Adrenal gland (tissue), 12 donors: Measurements from ENCODE around the gene CAPN8. TPM values are rescaled to one million over a fixed set of nuclear protein-coding genes. Genes with fewer than 3 reads are reported as not detected.

ENCODE experiments used
- DNase-seq, 7 donors: peaks; one replicate each; pipeline ENCODE4 v3.0.0-alpha.2; 2019 to 2020
- H3K27ac ChIP-seq, 5 donors: fragments of 200-600 bp; sonication (generic) in 4 of 5; 1 replicate in 3 of 5; 2 replicates in 2 of 5; pipeline versions ENCODE4 v1.5.1 to v1.8.0; 2016 to 2020; ENCODE audit warnings: mild to moderate bottlenecking in 1 of 5
- H3K27me3 ChIP-seq: fragments of 200-600 bp; 2 replicates; pipeline ENCODE4 v1.8.0; 2021
- H3K36me3 ChIP-seq, 2 donors: fragments of 200-600 bp; replicated peaks in 1 of 2; 1 replicate in 1 of 2; 2 replicates in 1 of 2; pipeline versions ENCODE4 v1.5.1 to v1.8.0; 2018 to 2022
- H3K4me1 ChIP-seq, 2 donors: fragments of 200-600 bp; replicated peaks in 1 of 2; 1 replicate in 1 of 2; 2 replicates in 1 of 2; pipeline versions ENCODE4 v1.5.1 to v1.8.0; 2018 to 2021
- H3K4me3 ChIP-seq, 4 donors: fragments of 200-600 bp; sonication (generic) in 3 of 4; one replicate each; pipeline ENCODE4 v1.5.1; 2016 to 2018
- H3K9me3 ChIP-seq, 3 donors: fragments of 200-600 bp; sonication (generic) in 1 of 3; replicated peaks in 1 of 3; 1 replicate in 2 of 3; 2 replicates in 1 of 3; pipeline versions ENCODE4 v1.5.1 to v1.8.0; 2016 to 2021
- CTCF ChIP-seq, 6 experiments: fragments of 450-650 bp in 4 of 6; fragments of 200-600 bp in 2 of 6; sonication (generic) in 1 of 6; IDR thresholded peaks; 1 replicate in 5 of 6; 2 replicates in 1 of 6; pipeline versions ENCODE4 v1.5.1 to v1.8.0; 2016 to 2021; ENCODE audit warnings: antibody characterized with exemption in 6 of 6, mild to moderate bottlenecking in 2 of 6, moderate library complexity in 1 of 6
- POLR2A ChIP-seq, 2 donors: fragments of 450-650 bp; IDR thresholded peaks; one replicate each; pipeline ENCODE4 v1.6.1; 2017; ENCODE audit warnings: antibody characterized with exemption in 2 of 2, mild to moderate bottlenecking in 2 of 2, moderate library complexity in 1 of 2
- WGBS, 4 donors: extraction: QIAGEN DNeasy Blood & Tissue Kit in 2 of 4; methylation state at CpG; one replicate each; pipeline versions ENCODE4 v1.1.5 to v1.1.7; 2013 to 2017; 5-methylcytosine and 5-hydroxymethylcytosine counted together
- intact Hi-C, 2 donors: fragments of 100-400 bp; cut with DNase I; formaldehyde crosslinking; loops; one replicate each; pipeline versions ENCODE4 v1.14.1 to v1.15.0; 2022 to 2023
- polyA plus RNA-seq, 3 donors: library from polyadenylated mRNA; stranded (reverse); fragments of 200-250 nt in 2 of 3; fragments of 350-450 nt in 1 of 3; fragmentation: Illumina TruSeq in 1 of 3; extraction: RNeasy Lipid Tissue Mini Kit (QIAGEN cat#74804) in 1 of 3; gene quantifications; one replicate each; pipeline ENCODE4 v1.2.3, GENCODE V29; 2013 to 2014
- total RNA-seq, 9 donors: library from RNA; depleted of rRNA in 4 of 9; stranded (reverse); fragments of >200 nt in 4 of 9; fragments of 120-200 nt in 1 of 9; fragmentation: NEBNext Ultra II Directional in 1 of 9; extraction: Animal tissue kit (Norgen Biotek cat#: 25700) in 1 of 9; gene quantifications; one replicate each; pipeline versions ENCODE4 v1.1.0 to v1.2.4, GENCODE V29; 2013 to 2023
- donor health status: healthy with polysubstance abuse.
- donor health status: Bipolar disorder and iron deficiency.
- donor health status: DM: yes; HTN: yes; CAD: no.
- donor health status: DM: no; HTN: no; CAD: no.
- donor health status: DM: no; HTN: no; CAD: no.
- donor health status: DM: yes; HTN: yes; CAD: no.

The CAPN8 gene
- total and polyA plus RNA-seq, 12 donors, result 0.14 to 1.7 (median 0.79) TPM; not detected in 4

DNA sequence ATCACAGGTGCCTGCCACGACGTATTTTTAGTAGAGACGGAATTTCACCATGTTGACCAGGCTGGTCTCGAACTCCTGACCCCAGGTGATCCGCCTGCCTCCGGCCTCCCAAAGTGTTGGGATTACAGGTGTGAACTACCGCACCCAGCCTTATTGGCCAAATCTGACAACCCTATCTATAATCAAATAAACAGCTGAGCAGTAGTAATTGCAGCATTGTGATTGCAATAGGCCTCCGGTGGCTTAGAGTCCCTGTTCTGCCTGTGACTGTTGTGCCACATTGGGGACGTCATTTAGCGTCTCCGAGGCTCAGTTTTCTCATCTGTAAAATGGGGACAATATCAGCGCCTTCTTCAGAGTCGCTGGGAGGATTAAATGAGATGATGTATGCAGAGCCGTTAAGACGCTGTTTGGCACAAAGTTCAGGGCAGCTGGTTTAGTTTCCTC lies 46.3 kb upstream of the CAPN8 start:
- peak overlapping the region in 1 of 4 donors; percentile 91 for H3K4me3 ChIP-seq
- H3K27ac ChIP-seq, result peak overlapping the region in 3 of 5 donors; percentile 94 to 97 (median 97)
- no peaks in the 10 kb centered on the region for H3K36me3 ChIP-seq
- H3K4me1 ChIP-seq, result peaks cover 46 to 61% of the 10 kb centered on the region in 2 donors
- 64 to 75% (median 71%) methylated on average over 14 to 15 of the region's 15 CpGs for WGBS, 4 donors
- no peak for TF ChIP-seq POLR2A (IDR thresholded peaks at IDR 0.05)
- TF ChIP-seq CTCF (IDR thresholded peaks at IDR 0.05), result no peak
- no peaks in the 10 kb centered on the region for H3K27me3 ChIP-seq
- DNase-seq, result peak in 1 of 7 donors; percentile 11
- H3K9me3 ChIP-seq, result no peaks in the 10 kb centered on the region
- intact Hi-C loops, result loop anchor here (2.0 to 5.0 kb wide), 2 partner anchors 36 to 37 kb away; no protein-coding TSS in a partner anchor

DNA sequence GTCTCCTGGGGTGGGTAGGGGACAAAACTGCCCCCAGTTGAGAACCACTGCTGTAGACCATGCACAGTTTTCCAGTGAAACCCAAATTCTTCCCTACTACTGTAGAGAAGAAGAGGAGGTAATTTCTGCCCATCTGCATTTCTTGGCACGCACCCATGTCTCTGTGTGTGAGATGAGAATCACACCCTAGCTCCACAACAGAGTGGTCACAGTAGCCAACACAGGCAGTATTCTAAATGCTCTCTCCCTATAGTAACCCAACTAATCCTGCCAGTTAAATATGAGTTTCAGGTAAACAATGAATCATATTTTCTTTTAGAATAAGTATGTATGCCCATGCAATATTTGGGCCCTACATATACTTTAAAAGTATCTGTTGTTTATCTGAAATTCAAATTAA lies 45.7 kb upstream of the CAPN8 start:
- Histone ChIP-seq H3K4me3 (no peak overlapping the region), H3K27me3 (no peaks in the 10 kb centered on the region), H3K36me3 (no peaks in the 10 kb centered on the region), H3K9me3 (no peaks in the 10 kb centered on the region), H3K27ac (no peak overlapping the region), H3K4me1 (peaks cover 46 to 61% of the 10 kb centered on the region in 2 donors)
- intact Hi-C loops, result loop anchor here (2.0 to 5.0 kb wide), 2 partner anchors 36 to 38 kb away; no protein-coding TSS in a partner anchor
- no peak for TF ChIP-seq POLR2A (IDR thresholded peaks at IDR 0.05)
- no peak for TF ChIP-seq CTCF (IDR thresholded peaks at IDR 0.05)
- peak in 1 of 7 donors; percentile 17 for DNase-seq
- 68 to 100% (median 94%) methylated on average over 1 of the region's 1 CpG for WGBS, 4 donors

- no peak for TF ChIP-seq CTCF (IDR thresholded peaks at IDR 0.05)
- no peak for TF ChIP-seq POLR2A (IDR thresholded peaks at IDR 0.05)
- no peak for DNase-seq
- Histone ChIP-seq H3K4me3 (no peak overlapping the region), H3K36me3 (no peaks in the 10 kb centered on the region), H3K27ac (no peak overlapping the region), H3K27me3 (no peaks in the 10 kb centered on the region), H3K9me3 (no peaks in the 10 kb centered on the region), H3K4me1 (peaks cover 39 to 56% of the 10 kb centered on the region in 2 donors)
- intact Hi-C loops, result loop anchor here (2.0 to 5.0 kb wide), 2 partner anchors 37 to 38 kb away; no protein-coding TSS in a partner anchor
- WGBS, 4 donors, result 85 to 94% (median 92%) methylated on average over 12 of the region's 12 CpGs
Measured at GRCh38 chr1:223710179-223711133, 45.0 kb upstream of the CAPN8 start.

- Histone ChIP-seq H3K9me3 (no peaks in the 10 kb centered on the region), H3K4me3 (no peak overlapping the region), H3K36me3 (no peaks in the 10 kb centered on the region), H3K4me1 (peaks cover 39 to 56% of the 10 kb centered on the region in 2 donors), H3K27me3 (no peaks in the 10 kb centered on the region), H3K27ac (no peak overlapping the region)
- intact Hi-C loops, result no loop called here
- TF ChIP-seq POLR2A (IDR thresholded peaks at IDR 0.05), result no peak
- peak in 3 of 6 experiments; percentile 5 to 31 (median 12) for TF ChIP-seq CTCF (IDR thresholded peaks at IDR 0.05)
- DNase-seq, result no peak
- 64 to 86% (median 78%) methylated on average over 3 of the region's 3 CpGs for WGBS, 4 donors
Measured at GRCh38 chr1:223709598-223709997, 44.1 kb upstream of the CAPN8 start.
